ENCODE data around the gene KIRREL1.

The KIRREL1 gene

DNA sequence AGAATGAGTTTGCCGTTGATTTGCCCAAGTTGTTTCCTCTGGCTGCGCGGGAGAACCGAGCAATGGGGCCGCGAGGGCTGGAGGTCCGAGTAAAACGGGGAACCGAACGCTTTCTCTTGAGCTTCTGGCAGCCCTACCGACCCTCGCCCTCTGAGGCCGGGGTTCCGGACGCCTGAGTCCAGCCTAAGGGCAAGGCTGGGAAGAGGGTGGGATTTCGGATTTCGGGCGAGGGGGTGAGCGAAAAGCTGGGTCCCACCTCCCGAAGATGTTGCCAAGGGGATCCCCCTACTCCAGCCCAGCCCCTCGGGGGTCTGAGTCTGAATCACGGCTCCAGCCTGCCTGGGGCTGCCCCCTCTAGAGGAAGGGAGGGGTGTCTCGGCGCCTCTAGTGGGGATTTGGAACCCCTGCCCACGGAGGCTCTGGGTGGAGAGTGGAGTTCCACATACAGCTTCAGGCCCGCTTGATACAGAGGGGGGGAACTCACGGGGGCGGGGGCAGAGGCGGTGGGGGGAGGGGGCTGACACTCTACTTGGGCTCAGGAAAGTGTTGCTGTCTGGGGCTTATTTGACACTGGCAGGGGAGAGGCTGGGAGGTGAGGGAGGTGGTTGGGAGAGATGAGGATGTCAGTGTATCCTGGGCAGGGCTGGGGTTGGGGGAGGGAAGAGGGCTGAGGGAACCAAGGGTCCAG is 617 bp downstream of the KIRREL1 start:
- no peak overlapping the region for H3K4me3 ChIP-seq (replicated peaks; ENCODE audit: low read depth, low read length)
- DNase-seq (ENCODE audit: extremely low read depth, insufficient read length), result no peak
- TF ChIP-seq, protein P1, sequence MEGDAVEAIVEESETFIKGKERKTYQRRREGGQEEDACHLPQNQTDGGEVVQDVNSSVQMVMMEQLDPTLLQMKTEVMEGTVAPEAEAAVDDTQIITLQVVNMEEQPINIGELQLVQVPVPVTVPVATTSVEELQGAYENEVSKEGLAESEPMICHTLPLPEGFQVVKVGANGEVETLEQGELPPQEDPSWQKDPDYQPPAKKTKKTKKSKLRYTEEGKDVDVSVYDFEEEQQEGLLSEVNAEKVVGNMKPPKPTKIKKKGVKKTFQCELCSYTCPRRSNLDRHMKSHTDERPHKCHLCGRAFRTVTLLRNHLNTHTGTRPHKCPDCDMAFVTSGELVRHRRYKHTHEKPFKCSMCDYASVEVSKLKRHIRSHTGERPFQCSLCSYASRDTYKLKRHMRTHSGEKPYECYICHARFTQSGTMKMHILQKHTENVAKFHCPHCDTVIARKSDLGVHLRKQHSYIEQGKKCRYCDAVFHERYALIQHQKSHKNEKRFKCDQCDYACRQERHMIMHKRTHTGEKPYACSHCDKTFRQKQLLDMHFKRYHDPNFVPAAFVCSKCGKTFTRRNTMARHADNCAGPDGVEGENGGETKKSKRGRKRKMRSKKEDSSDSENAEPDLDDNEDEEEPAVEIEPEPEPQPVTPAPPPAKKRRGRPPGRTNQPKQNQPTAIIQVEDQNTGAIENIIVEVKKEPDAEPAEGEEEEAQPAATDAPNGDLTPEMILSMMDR (IDR thresholded peaks at IDR 0.05; ENCODE audit: insufficient read depth, low read length, poor library complexity, severe bottlenecking), result no peak
- no peaks in the 10 kb centered on the region for H3K36me3 ChIP-seq (ENCODE audit: control insufficient read depth, insufficient read depth, low read length)
- no peaks in the 10 kb centered on the region; the same call in none of the 2 replicates for H3K27me3 ChIP-seq (replicated peaks; ENCODE audit: control insufficient read depth, insufficient read depth, low read length)

DNA sequence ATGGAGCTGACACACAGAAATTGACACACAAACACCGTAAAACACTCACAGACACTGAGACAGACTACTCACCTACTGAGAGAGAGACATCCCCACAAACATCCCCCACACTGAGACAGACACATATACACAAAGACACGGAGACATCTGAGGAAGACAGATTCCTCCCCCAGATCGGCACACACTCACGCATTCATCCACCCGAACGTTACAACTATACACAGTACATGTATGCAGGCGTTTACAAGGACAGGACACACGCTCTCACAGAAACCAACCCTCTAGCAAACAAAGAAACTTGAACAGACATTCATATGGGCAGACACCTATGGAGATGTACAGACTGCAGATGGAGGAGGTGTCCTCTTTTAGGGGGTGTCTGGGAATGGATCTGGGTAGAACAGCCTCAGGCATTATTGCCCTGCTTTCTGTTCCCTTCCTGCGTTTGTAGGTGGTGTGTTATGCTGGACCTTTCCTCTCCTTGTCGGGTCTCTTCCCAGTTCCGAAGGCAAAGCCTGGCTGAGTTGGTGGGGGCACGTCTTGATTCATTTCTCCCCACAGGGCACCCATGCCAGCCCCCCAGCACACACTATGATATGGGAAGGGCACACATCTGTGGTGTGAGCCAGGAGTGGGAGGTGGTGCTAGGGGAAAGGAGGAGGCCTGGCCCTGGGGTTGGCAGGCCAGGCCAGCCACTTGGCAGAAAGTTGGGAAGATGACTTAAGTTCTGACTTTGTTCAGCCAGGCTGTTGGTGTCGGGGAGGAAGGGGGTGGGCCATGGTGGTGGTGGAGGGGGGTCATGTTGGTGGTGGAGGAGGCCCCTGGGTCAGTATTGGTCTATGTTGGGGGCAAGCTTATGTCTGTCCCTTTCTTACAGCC is 1.5 kb downstream of the KIRREL1 start:
- no peak for DNase-seq (ENCODE audit: extremely low read depth, insufficient read length)
- H3K4me3 ChIP-seq (replicated peaks; ENCODE audit: low read depth, low read length), result no peak overlapping the region
- H3K36me3 ChIP-seq (ENCODE audit: control insufficient read depth, insufficient read depth, low read length), result no peaks in the 10 kb centered on the region
- no peaks in the 10 kb centered on the region; the same call in none of the 2 replicates for H3K27me3 ChIP-seq (replicated peaks; ENCODE audit: control insufficient read depth, insufficient read depth, low read length)
- TF ChIP-seq, protein P1 (IDR thresholded peaks at IDR 0.05; ENCODE audit: insufficient read depth, low read length, poor library complexity, severe bottlenecking), result no peak

DNA sequence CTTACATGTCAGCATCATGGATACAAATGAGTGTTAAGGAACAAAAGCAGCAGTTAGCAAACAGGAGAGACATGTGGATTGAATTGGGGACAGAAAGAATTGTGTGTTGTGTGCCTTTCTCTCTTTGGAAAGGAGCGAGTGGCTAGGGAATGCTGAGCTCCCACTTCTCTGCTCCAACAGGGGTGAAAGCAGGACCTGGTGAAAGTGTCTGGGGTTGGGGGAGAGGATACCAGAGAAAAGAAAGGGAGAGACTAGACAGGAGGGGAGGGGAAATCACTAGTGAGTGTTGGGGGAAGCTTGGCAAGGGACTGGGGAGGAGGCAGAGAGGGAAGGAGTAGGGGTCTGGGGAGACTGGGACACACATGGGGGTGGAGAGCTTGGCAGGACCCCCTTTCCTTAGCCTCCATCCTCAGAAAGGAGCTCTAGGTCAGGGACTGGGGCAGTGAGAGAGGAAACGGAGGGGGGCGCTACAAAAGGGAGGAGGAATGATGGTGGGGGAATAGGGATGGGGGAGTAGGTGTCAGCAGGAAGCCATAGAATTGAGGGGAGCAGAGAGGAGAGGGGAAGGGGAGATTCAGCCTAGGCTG is 2.2 kb downstream of the KIRREL1 start:
- Histone ChIP-seq H3K4me3 (replicated peaks; ENCODE audit: low read depth, low read length) (no peak overlapping the region), H3K27me3 (replicated peaks; ENCODE audit: control insufficient read depth, insufficient read depth, low read length) (no peaks in the 10 kb centered on the region; the same call in none of the 2 replicates), H3K36me3 (ENCODE audit: control insufficient read depth, insufficient read depth, low read length) (no peaks in the 10 kb centered on the region)
- no peak for DNase-seq (ENCODE audit: extremely low read depth, insufficient read length)
- TF ChIP-seq, protein P1 (IDR thresholded peaks at IDR 0.05; ENCODE audit: insufficient read depth, low read length, poor library complexity, severe bottlenecking), result no peak

DNA sequence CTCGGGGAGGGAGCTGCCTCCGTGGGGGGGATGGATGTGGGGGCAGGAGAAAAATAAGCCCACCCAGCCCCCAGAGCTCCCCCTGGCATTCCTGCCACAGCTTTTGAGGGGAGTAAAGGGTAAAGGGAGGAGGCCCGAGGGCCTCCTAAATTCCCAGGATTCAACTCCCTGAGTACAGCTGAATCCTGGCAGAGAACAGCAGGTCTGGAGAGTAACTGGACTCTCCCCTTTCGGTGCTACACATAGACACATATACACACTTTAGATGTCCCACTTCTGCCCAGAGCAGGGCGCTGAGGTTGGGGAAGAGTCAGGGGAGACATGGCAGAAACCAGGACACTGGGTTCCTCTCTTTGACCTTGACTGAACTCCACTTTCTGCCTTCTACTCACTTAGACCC is 3.0 kb downstream of the KIRREL1 start:
- no peak for DNase-seq (ENCODE audit: extremely low read depth, insufficient read length)
- TF ChIP-seq, protein P1 (IDR thresholded peaks at IDR 0.05; ENCODE audit: insufficient read depth, low read length, poor library complexity, severe bottlenecking), result no peak
- H3K4me3 ChIP-seq (replicated peaks; ENCODE audit: low read depth, low read length), result no peak overlapping the region
- H3K27me3 ChIP-seq (replicated peaks; ENCODE audit: control insufficient read depth, insufficient read depth, low read length), result no peaks in the 10 kb centered on the region; the same call in none of the 2 replicates
- H3K36me3 ChIP-seq (ENCODE audit: control insufficient read depth, insufficient read depth, low read length), result no peaks in the 10 kb centered on the region

DNA sequence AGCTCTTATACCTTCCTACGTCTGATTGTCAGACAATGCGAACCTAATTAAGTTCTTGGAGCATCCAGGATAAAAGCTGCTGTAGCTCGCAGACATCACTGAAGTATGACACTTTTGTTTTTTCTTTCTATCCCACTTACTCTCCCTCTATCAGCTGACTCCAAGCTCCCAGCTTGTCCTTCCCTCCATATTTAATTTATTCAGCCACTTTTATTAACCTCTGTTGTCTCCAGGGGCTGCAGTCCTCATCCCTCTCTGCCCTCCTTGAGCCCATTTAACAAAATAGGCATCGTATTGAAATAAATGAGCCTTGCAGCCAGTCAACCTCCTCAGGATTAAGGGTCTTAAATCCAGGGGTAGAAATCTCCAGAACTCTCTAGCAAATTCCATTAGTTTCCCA is 7.1 kb downstream of the KIRREL1 start:
- DNase-seq (ENCODE audit: extremely low read depth, insufficient read length), result no peak
- TF ChIP-seq, protein P1 (IDR thresholded peaks at IDR 0.05; ENCODE audit: insufficient read depth, low read length, poor library complexity, severe bottlenecking), result no peak
- Histone ChIP-seq H3K27me3 (replicated peaks; ENCODE audit: control insufficient read depth, insufficient read depth, low read length) (no peaks in the 10 kb centered on the region; the same call in none of the 2 replicates), H3K4me3 (replicated peaks; ENCODE audit: low read depth, low read length) (no peak overlapping the region), H3K36me3 (ENCODE audit: control insufficient read depth, insufficient read depth, low read length) (no peaks in the 10 kb centered on the region)
